ENCODE measurements around the gene UQCC2.

- TF ChIP-seq POLR2A (IDR thresholded peaks at IDR 0.05; ENCODE audit: low read depth, low read length) (no peak), CTCF (conservative IDR thresholded peaks at IDR 0.05; ENCODE audit: low read depth, low read length) (no peak), CEBPB (IDR thresholded peaks at IDR 0.05; ENCODE audit: low read depth, low read length) (no peak), BHLHE40 (IDR thresholded peaks at IDR 0.05; ENCODE audit: low read depth, low read length) (no peak), RCOR1 (IDR thresholded peaks at IDR 0.05; ENCODE audit: insufficient replicate concordance, low read length) (no peak), NFE2L2 (IDR thresholded peaks at IDR 0.05; ENCODE audit: low read depth, low read length) (no peak), RFX5 (IDR thresholded peaks at IDR 0.05; ENCODE audit: low read depth, low read length) (no peak), MXI1 (IDR thresholded peaks at IDR 0.05; ENCODE audit: borderline replicate concordance, low read depth, low read length) (no peak)
Observed at GRCh38 chr6:33667776-33668175, 43.7 kb downstream of the UQCC2 start.

Measured in IMR-90 (cell line).